Activated CD8-positive, alpha-beta memory T cell treated with anti-CD3 and anti-CD28 coated beads for 1 hour (primary cell): ENCODE results near the gene RHBDL2.
"Not testable (repeated sequence)": the region's sequence is repeated elsewhere in the genome, so short reads cannot be mapped to it uniquely, and the experiment has no call there.

Experiments
- DNase-seq, 2 donors: peaks; one replicate each; pipeline ENCODE4 v3.0.0-alpha.2; 2020; ENCODE audit warnings: low read depth in 1 of 2; ENCODE audit errors: extremely low read depth in 1 of 2

The RHBDL2 gene, protein sequence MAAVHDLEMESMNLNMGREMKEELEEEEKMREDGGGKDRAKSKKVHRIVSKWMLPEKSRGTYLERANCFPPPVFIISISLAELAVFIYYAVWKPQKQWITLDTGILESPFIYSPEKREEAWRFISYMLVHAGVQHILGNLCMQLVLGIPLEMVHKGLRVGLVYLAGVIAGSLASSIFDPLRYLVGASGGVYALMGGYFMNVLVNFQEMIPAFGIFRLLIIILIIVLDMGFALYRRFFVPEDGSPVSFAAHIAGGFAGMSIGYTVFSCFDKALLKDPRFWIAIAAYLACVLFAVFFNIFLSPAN

DNA sequence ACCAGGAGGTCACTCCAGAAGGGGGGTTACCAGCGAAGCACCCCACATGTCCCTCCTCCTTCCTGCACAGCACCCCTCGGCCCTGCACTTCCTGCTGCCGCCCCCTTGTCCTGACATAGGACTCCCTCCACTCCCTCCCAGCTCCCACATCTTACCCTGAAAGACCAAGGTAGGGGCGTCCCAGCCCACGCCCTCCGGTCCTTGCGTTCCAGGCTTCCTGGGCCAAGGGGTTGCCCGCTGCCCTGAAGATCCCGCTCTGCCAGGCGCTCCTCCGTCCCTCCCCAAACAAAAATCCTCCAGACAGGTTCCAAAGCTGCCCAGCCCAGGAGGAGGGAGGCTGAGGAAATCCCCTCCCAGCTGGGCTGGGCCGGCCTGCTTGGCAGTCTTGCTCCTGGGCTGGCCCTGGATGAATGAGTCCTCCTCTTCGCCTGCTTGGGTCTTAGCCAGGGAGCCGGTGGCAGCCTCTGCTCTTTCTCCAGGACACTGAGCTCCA lies at the start of gene RHBDL2:
Gene RHBDL2, minus strand, starts transcription at position 304 of the 493 bp plus-strand sequence. CDS start 22,618 bp downstream, outside the sequence.
- no peak for DNase-seq

DNA sequence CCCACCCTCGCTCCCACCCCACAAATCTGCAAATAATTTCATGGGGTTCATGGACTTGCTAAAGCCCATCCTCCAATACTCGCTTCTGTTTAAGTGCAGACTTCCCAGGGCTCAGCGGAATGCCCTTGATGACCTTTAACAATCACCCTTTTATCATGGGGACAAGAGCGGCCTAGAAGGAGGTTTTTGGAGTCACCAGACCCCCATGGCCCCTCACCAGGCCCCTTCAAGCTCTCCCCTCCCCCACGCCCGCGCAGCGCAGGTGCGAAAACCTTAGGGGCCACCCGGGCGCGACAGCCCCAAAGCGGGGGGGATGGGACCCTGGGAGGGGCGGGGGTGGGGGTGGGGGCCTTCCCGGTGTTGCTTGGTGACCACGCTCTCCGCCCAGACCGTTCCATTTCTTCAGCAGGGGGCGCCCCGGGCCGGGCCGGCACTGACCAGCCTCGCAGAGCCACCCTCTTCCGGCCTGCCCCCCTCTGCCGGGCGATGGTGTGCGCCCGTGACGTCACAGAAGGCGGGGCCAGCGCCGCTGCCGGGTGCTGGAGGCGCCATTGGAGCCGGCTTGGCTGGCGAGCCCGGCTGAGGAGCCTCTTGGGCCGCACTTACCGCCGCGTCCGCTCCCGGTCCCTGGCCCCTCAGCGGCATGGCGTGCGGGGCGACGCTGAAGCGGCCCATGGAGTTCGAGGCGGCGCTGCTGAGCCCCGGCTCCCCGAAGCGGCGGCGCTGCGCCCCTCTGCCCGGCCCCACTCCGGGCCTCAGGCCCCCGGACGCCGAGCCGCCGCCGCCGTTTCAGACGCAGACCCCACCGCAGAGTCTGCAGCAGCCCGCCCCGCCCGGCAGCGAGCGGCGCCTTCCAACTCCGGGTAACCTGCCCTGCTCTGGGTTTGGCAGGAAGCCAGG lies 49.4 kb upstream of the RHBDL2 start, which contains the start of gene AKIRIN1:
Gene AKIRIN1, plus strand, starts transcription at position 539 of the 900 bp plus-strand sequence. Its CDS starts 105 bp downstream, at position 644.
- DNase-seq: peak; percentile 72 to 92

DNA sequence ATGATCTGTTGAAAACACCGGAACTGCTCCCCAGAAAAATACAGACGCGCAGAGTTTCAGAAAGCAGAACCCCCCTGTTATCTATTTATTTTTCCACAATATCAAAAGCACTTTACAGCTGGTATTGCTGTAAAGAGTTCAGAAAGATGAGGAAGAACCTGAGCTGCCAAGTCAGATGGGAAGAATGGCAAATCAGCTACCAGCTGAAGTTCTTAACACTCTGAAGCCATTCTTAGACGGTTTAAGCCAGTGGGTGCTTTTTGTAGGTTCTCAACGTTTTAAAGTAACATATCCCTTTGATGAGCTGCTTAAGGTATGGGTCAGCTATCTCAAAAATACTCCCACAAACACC lies 48.7 kb upstream of the RHBDL2 start:
- no peak for DNase-seq

DNA sequence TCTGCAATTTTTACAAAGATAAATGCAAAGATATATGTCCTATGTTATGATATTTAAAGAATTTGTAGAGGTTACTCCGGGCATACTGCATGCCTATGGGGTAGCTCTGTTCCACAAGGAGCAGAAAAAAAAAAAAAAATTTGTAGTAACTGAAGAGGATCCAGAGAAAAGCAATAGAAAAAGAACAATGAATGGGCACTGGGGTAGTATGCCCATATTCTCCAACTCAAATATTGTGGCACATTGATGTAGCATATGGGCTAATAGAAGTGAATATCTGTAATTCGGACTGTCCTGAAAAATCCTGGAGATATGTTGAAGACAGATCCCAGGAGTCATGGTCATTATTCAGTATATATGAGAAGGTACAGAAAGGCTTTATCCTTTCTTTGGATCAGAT lies 48.3 kb upstream of the RHBDL2 start:
- DNase-seq: no peak

DNA sequence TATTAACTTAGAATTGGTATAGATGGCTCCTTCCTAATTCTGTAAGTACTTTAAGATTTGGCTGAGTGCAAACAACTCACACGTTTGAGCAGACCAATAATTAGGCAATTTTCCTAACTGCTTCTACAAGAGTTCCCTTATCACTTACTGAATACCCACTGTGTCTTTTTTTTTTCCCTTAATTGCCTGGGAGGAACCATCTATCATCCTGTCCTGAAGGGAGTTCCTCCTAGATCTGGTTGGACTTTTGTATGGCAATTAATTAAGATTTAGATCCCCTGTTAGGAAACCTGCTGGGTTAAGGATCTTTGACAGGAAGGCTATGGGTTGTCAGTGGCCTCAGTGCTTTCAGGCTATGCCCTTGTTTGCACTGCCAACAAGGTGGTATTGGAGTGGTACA lies 37.8 kb upstream of the RHBDL2 start:
- not testable (repeated sequence) for DNase-seq

DNA sequence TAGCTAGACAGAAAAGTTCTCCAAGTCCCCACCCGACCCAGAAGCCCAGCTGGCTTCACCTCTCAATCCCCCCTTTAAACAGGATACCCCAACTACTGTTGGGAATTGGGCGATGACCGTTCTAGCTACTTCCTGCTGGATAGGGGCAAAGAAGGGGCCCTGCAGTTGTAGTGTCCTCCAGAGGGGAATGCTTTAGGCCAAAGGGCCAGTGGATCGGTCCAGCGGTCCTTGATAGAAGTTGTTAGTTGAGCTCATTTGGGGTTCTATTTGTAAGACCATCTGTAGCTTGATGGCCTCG lies 36.6 kb upstream of the RHBDL2 start:
- DNase-seq: not testable (repeated sequence)

DNA sequence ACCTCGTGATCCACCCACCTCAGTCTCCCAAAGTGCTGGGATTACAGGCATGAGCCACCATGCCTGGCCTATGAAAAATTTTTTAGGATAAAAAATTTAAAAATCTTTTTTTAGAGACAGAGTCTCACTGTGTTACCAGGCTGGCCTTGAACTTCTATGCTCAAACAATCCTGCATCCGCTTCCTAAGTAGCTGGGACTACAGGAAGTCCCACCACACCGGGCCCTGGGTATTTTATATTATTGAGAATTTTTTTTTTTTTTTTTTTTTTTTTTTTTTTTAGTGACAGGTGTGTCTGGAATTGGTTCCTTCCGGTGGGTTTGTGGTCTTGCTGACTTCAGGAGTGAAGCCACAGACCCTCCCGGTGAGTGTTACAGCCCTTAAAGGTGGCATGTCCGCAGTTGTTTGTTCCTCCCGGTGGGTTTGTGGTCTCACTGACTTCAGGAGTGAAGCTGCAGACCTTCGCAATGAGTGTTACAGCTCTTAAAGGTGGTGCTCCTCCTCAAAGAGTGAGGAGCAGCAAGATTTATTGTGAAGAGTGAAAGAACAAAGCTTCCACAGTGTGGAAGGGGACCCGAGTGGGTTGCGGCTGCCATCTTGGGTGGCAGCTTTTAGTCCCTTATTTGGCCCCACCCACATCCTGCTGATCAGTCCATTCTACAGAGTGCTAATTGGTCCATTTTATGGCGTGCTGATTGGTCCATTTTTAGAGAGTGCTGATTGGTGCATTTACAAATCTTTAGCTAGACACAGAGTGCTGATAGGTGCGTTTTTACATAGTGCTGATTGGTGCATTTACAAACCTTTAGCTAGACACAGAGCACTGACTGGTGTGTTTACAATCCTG lies 36.0 kb upstream of the RHBDL2 start:
- DNase-seq: peak; percentile 24 to 70

DNA sequence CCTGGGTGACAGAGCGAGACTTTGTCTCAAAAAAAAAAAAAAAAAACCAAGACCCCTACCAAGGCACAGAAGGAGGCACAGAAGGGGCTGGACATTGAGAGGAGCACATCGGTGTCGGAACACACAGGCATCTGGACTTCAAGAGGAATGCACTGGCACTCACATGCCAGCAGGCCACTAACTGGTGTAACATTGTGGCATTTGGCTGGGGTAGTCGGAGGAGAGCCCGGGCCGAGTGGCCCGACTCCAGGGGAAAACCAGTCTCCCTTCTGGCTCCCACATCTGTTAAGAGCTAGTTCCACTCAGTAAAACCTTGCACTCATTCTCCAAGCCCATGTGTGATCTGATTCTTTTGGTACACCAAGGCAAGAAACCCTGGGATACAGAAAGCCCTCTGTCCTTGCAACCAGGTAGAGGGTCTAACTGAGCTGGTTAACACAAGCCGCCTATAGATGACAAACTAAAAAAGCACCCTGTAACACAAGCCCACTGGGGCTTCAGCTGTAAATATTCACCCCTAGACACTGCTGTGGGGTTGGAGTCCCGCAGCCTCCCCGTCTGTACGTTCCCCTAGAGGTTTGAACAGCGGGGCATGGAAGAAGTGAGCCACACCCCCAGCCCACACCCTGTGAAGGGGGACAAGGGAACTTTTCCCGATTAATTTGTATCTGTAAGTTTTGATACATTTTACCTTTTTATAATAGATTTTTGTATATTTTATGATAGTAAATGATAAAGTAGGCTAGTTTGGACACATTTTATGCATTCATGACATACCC lies 32.2 kb upstream of the RHBDL2 start:
- no peak for DNase-seq

DNA sequence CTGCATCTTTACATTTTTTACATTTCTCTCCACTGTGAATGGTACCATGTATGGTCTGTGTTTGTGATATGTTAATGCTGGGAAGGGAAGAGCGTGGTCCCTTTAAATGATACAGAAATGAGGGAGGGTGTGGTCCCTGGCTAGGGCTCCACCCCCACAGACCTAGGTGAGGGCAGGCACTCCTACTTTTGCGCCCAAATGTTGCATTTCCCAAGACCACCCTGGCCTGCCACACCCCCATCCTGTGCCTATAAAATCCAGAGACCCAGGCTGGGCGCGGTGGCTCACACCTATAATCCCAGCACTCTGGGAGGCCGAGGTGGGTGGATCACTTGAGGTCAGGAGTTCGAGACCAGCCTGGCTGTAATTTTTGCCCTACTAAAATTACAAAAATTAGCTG lies 31.5 kb upstream of the RHBDL2 start:
- DNase-seq: not testable (repeated sequence)

DNA sequence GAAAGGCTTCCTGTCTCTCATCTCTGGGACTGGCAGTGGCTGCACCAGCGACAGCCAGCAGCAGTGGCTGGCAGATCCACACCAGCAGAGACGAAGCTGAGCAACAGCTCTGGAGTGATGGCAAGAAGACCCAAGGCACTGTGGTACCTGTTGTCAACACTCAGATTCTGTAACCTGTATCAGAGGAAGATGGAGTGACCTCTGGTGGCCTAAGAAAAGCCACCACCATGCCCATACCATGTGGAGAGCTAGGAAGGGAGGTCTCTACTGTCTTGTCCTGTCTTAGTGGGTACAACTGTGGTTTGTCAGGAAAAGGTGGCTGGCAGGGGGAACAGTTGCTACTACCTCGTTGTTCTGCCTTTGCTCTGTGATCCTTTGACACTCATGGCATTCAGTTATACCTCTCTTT lies 22.5 kb upstream of the RHBDL2 start:
- DNase-seq: no peak

DNA sequence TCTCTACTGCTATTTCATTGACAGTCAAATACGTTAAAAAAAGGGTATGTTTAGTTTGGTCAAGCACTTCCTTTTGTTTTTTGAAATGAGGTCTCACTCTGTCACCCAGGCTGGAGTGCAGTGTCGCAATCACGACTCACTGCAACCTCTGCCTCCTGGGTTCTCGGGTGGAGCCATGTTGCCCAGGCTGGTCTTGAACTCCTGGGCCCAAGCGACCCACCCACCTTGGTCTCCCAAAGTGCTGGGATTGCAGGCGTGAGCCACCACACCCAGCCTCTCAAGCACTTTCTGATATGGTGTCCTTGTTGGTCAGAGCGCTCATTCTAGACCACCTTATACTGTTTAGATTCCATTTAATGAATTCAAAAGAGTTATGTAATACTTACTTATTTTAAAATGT lies 20.9 kb upstream of the RHBDL2 start:
- DNase-seq: no peak

DNA sequence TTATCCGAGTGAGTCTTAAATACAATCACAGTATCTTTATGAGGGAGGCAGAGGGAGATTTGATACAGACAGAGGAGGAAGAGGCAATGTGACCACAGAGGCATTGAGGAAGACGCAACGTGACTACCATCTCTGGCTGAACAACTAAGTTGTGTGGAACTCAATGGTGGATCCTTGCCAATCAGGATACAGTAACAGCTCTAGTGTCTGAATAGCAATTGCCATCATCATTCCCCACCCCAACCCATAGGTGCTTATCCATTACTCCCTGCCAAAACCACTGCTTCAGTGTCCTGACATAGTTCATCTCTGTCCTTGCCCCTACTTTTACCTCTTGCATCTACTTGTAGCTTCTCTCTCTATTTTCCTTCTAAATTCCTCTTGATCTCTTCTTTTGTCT lies 20.5 kb upstream of the RHBDL2 start:
- DNase-seq: no peak

DNA sequence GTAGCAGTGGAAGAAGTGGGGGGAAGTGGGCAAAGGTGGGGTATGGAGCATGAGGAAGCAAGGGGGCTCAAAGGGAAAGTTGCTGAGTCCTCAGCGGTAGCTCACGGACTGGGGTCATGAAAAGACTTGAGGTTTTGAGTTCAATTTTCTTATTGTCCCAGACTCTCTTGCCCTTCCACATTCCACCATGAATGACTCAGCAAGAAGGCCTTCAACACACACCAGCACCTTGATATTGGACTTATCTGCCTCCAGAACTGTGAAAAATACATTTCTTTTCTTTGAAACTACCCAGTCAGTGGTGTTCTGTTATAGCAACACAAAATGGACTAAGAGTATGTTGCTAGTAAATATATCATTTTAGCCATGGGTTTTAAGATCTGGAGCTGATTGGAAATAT lies 17.3 kb upstream of the RHBDL2 start:
- no peak for DNase-seq

DNA sequence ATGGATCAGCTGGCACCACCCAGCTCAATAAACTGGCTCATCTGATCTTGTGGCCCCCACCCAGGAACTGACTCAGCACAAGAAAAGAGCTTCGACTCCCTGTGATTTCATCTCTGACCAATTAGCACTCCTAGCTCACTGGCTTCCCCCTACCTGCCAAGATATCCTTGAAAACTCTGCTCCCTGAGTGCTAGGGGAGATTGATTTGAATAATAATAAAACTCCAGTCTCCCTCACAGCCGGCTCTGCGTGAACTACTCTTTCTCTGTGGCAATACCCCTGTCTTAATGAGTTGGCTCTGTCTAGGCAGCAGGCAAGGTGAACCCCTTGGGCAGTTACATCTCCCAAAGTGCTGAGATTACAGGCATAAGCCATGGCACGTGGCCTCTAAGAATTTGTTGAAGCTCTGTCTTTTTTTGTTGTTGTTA lies 11.8 kb upstream of the RHBDL2 start:
- DNase-seq: no peak

DNA sequence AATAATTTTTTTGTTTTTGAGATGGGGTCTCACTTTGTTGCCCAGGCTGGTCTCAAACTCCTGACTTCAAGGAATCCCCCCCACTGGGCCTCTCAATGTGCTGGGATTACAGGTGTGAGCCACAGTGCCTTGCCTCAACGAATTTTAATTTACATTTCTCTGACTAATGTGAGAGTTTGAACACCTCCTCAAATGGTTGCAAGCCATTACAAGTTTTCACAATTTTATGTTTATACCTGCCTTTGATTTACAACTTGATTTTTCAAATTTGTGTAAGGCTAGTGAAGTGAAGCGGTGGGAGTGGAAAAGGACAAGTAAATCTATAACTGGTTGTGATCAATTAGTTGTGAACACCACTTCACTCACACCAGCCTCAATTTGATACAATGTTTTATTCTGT lies 8.9 kb upstream of the RHBDL2 start:
- DNase-seq: no peak

DNA sequence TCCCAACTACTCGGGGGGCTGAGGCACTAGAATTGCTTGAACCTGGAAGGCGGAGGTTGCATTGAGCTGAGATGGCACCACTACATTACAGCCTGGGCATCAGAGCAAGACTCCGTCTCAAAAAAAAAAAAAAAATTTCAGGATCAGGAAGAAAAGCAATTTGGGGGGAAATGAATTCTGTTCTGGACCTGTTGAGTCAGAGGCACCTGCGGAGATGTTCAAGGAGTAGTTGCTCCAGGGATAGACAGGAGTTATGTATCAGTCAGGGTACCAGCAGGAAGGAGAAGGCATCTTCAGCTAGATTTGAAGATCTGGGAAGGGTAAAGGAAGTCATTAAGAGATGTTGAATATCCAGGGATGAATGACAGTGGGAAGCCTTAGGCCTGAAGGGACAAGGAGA lies 2.9 kb upstream of the RHBDL2 start:
- DNase-seq: no peak

DNA sequence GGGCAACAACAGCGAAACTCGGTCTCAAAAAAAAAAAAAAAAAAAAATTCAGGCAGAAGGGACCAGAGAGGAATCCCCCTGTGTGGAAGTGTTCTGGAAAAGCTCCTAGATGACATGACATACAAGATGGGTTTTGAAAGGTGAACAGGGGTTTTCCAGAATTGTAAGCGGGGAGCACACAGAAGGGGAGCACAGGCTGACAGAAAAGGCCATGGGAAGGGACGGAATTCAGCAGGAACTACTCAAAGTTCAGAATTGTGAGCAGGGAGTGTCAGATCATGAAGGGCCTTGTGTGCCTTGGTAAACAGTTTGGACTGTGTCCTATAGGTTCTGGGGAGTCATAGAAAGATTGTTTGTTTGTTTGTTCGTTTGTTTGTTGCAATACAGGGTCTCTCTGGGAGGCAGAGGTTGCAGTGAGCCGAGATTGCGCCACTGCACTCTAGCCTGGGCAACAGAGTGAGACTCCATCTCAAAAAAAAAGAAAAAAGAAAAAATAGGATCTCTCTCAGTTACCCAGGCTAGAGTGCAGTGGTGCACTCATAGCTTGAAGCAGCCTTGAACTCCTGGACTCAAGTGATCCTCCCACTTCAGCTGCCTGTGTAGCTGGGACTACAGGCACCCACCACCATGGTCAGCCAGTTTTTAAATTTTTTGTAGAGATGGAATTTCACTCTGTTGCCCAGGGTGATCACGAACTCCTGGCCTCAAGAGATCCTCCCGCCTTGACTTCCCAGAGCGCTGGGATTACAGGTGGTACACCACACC lies 1.2 kb upstream of the RHBDL2 start:
- no peak for DNase-seq

DNA sequence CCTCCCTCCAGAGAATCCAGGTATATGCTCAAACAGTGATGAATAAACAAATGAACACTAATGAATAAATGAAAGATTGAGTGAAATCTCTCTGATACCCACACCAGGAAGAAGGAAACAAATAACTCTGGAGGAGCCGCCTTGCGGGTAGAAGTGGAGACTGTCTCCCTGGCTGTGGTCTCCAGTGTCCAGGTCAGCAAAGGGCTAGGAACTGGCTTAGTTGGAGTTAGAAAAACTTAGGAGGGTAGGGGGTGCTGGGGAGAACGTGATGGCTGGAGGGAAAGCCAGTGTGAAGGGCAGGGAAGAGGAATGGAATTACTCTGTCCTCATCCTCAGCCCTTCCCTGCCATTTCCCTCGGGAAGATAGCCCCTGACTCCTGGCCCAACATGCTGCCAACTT lies 537 bp downstream of the RHBDL2 start:
- no peak for DNase-seq

DNA sequence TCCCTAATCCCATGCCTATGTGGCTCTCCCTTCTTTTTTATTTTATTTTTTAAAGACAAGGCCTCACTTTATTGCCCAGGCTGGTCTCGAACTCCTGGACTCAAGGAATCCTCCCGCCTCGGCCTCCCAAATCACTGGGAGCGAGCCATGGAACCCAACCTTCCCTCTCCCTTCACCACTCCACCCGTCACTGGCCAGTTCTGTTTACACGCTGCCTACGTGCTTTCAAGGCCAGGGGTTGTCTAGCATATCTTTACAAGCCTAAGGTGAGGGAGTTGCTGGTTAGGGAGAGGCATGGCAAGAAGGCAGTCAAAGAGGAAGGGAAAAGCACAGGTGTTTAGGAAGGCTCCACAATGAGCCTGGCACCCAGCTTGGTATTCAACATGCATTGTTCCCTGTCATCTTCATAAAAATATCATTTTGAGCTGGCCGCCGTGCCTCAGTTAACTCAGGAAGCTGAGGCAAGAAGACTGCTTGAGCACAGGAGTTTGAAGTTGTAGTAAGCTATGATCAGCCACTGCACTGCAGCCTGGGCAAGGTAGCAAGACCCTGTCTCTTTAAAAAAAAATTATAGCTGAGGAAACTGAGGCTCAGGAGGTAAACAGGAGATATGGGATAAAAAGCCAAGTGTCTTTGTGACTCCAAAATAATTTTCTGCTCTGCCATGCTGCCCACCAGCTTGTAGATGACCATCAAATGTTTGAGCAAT lies 1.1 kb downstream of the RHBDL2 start:
- no peak for DNase-seq
